Tibial artery (tissue), 4 donors: Measurements from ENCODE around the gene MAGEA4.

ENCODE experiments used
- DNase-seq, 2 donors: peaks; one replicate each; pipeline ENCODE4 v3.0.0-alpha.2; 2019
- H3K27ac ChIP-seq, 2 donors: fragments of 200-600 bp; sonication (generic) in 1 of 2; 1 replicate in 1 of 2; 2 replicates in 1 of 2; pipeline ENCODE4 v1.5.1; 2018 to 2019; ENCODE audit warnings: mild to moderate bottlenecking in 1 of 2
- H3K27me3 ChIP-seq, 2 donors: fragments of 200-600 bp; sonication (generic) in 1 of 2; one replicate each; pipeline versions ENCODE4 v1.5.1 to v1.6.0; 2016 to 2019
- H3K36me3 ChIP-seq, 3 donors: fragments of 200-600 bp; sonication (generic) in 2 of 3; one replicate each; pipeline ENCODE4 v1.5.1; 2016 to 2019; ENCODE audit warnings: mild to moderate bottlenecking in 2 of 3
- H3K4me1 ChIP-seq, 4 donors: fragments of 200-600 bp; sonication (generic) in 2 of 4; 1 replicate in 3 of 4; 2 replicates in 1 of 4; pipeline ENCODE4 v1.5.1; 2016 to 2019
- H3K4me3 ChIP-seq, 2 donors: fragments of 200-600 bp; sonication (generic) in 1 of 2; 1 replicate in 1 of 2; 2 replicates in 1 of 2; pipeline ENCODE4 v1.5.1; 2018 to 2019; ENCODE audit warnings: mild to moderate bottlenecking in 2 of 2
- H3K9me3 ChIP-seq, 3 donors: fragments of 200-600 bp; sonication (generic) in 1 of 3; one replicate each; pipeline ENCODE4 v1.5.1; 2016 to 2019
- CTCF ChIP-seq, 2 experiments: fragments of 200-600 bp in 1 of 2; fragments of 450-650 bp in 1 of 2; IDR thresholded peaks; one replicate each; pipeline ENCODE4 v1.5.1; 2017 to 2019; ENCODE audit warnings: antibody characterized with exemption in 2 of 2, mild to moderate bottlenecking in 1 of 2, moderate library complexity in 1 of 2
- intact Hi-C: fragments of 100-400 bp; cut with DNase I; formaldehyde crosslinking; loops from one replicate; pipeline ENCODE4 v1.15.0; 2023; ENCODE audit warnings: low total_unique reads

Gene MAGEA4

GRCh38 chrX:151919610-151920009, 6.9 kb downstream of the MAGEA4 start:
- Histone ChIP-seq H3K36me3 (no peaks in the 10 kb centered on the region), H3K4me1 (no peaks in the 10 kb centered on the region), H3K4me3 (no peak overlapping the region), H3K9me3 (no peaks in the 10 kb centered on the region), H3K27me3 (no peaks in the 10 kb centered on the region), H3K27ac (no peak overlapping the region)
- intact Hi-C loops = no loop called here
- DNase-seq = no peak
- no peak for TF ChIP-seq CTCF (IDR thresholded peaks at IDR 0.05)

GRCh38 chrX:151920101-151920500, 7.4 kb downstream of the MAGEA4 start:
- intact Hi-C loops = no loop called here
- H3K4me3 ChIP-seq = no peak overlapping the region
- no peaks in the 10 kb centered on the region for H3K36me3 ChIP-seq
- no peak overlapping the region for H3K27ac ChIP-seq
- H3K27me3 ChIP-seq = no peaks in the 10 kb centered on the region
- no peaks in the 10 kb centered on the region for H3K9me3 ChIP-seq
- H3K4me1 ChIP-seq = no peaks in the 10 kb centered on the region
- no peak for TF ChIP-seq CTCF (IDR thresholded peaks at IDR 0.05)
- DNase-seq = no peak

GRCh38 chrX:151920530-151920929, 7.8 kb downstream of the MAGEA4 start:
- no peaks in the 10 kb centered on the region for H3K4me1 ChIP-seq
- no peaks in the 10 kb centered on the region for H3K36me3 ChIP-seq
- H3K4me3 ChIP-seq = no peak overlapping the region
- TF ChIP-seq CTCF (IDR thresholded peaks at IDR 0.05) = no peak
- H3K9me3 ChIP-seq = no peaks in the 10 kb centered on the region
- H3K27ac ChIP-seq = no peak overlapping the region
- intact Hi-C loops = no loop called here
- no peak for DNase-seq
- no peaks in the 10 kb centered on the region for H3K27me3 ChIP-seq

- Histone ChIP-seq H3K36me3 (no peaks in the 10 kb centered on the region), H3K9me3 (no peaks in the 10 kb centered on the region), H3K4me1 (no peaks in the 10 kb centered on the region), H3K27ac (no peak overlapping the region), H3K27me3 (no peaks in the 10 kb centered on the region), H3K4me3 (no peak overlapping the region)
- no peak for TF ChIP-seq CTCF (IDR thresholded peaks at IDR 0.05)
- DNase-seq = no peak
- intact Hi-C loops = no loop called here
Measured at GRCh38 chrX:151921292-151921691, 8.6 kb downstream of the MAGEA4 start.

- intact Hi-C loops = no loop called here
- TF ChIP-seq CTCF (IDR thresholded peaks at IDR 0.05) = no peak
- Histone ChIP-seq H3K4me1 (no peaks in the 10 kb centered on the region), H3K9me3 (no peaks in the 10 kb centered on the region), H3K36me3 (no peaks in the 10 kb centered on the region), H3K27me3 (no peaks in the 10 kb centered on the region), H3K4me3 (no peak overlapping the region), H3K27ac (no peak overlapping the region)
- no peak for DNase-seq
Measured at GRCh38 chrX:151921866-151922265, 9.2 kb downstream of the MAGEA4 start.

- H3K36me3 ChIP-seq = no peaks in the 10 kb centered on the region
- intact Hi-C loops = no loop called here
- no peaks in the 10 kb centered on the region for H3K9me3 ChIP-seq
- no peak for DNase-seq
- H3K27ac ChIP-seq = no peak overlapping the region
- no peaks in the 10 kb centered on the region for H3K27me3 ChIP-seq
- no peaks in the 10 kb centered on the region for H3K4me1 ChIP-seq
- H3K4me3 ChIP-seq = no peak overlapping the region
- no peak for TF ChIP-seq CTCF (IDR thresholded peaks at IDR 0.05)
Measured at GRCh38 chrX:151922692-151923091, 10.0 kb downstream of the MAGEA4 start.
